Measurements from ENCODE around the gene ZBTB16.

The ZBTB16 gene

DNA sequence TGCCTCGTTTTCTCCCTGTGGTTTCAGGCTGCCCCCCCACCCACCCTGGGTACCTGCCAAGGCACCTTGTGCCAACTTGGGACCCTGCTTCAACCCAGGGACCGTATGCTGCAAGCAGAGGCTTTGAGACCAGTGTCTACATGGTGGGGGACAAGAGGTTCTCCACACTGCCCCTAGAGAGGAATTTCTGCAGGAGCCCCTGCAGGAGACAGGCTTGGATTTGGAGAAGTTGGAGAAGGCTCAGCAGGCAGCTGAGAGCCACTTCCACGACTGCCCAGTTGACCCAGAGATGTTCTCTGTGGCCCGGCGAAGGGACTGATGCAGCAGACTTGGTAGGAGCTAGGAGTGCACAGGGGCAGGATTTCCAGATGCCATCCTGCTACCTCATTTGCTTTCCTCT lies 216.6 kb downstream of the ZBTB16 start:
- TF ChIP-seq REST (IDR thresholded peaks at IDR 0.05; ENCODE audit: insufficient replicate concordance, low read depth) (no peak), SPI1 (IDR thresholded peaks at IDR 0.05; ENCODE audit: borderline replicate concordance, low read depth) (no peak), POLR2AphosphoS5 (IDR thresholded peaks at IDR 0.05; ENCODE audit: low read depth) (no peak), CTCF (IDR thresholded peaks at IDR 0.05; ENCODE audit: insufficient read depth, low read length) (no peak), GABPA (IDR thresholded peaks at IDR 0.05; ENCODE audit: low read depth) (no peak)

DNA sequence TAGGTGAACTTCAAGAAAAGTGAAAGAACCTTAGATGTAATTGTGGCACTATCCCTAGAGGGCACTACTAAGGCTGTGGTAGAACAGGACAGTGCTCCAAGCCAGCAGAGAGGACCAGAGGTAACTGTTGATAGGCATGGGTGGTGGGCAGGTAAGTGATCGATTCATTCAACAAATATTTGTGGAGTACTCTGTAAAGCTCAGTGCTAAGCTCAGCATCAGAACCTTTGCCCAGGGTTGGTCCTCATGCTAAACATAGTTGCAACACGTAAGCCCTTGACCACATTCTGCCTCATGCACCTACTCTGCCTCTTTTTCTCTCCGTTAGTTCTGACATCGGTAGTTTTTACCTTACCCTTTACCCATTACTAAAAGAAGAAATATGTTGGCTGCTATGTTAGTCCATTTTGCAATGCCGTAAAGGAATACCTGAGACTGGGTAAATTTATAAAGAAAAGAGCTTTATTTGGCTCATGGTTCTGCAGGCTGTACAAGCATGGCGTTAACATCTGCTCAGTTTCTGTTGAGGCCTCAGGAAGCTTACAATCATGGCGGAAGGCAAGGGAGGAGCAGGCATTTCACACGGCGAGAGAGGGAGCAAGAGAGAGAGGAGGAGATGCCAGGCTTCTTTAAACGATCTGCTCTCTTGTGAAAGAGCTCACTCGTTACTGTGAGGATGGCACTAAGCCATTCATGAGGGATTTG lies 218.3 kb downstream of the ZBTB16 start:
- peaks cover 11% of the 10 kb centered on the region for H3K27me3 ChIP-seq (ENCODE audit: insufficient read depth, poor library complexity, severe bottlenecking)
- no peak for TF ChIP-seq POLR2AphosphoS5 (IDR thresholded peaks at IDR 0.05; ENCODE audit: low read depth)
- TF ChIP-seq SPI1 (IDR thresholded peaks at IDR 0.05; ENCODE audit: borderline replicate concordance, low read depth): no peak
- no peak for TF ChIP-seq CTCF (IDR thresholded peaks at IDR 0.05; ENCODE audit: insufficient read depth, low read length)
- no peak for TF ChIP-seq REST (IDR thresholded peaks at IDR 0.05; ENCODE audit: insufficient replicate concordance, low read depth)
- TF ChIP-seq GABPA (IDR thresholded peaks at IDR 0.05; ENCODE audit: low read depth): no peak
- H3K4me3 ChIP-seq (replicated peaks; ENCODE audit: insufficient read depth, low read length): no peak overlapping the region
- DNase-seq (ENCODE audit: low read depth in 1 of 2, low spot score in 1 of 2): no peak
- no peak overlapping the region for H3K27ac ChIP-seq (replicated peaks)

More for the DNA sequence above, 216.6 kb downstream of the ZBTB16 start:
- Histone ChIP-seq H3K27ac (replicated peaks) (no peak overlapping the region), H3K27me3 (ENCODE audit: insufficient read depth, poor library complexity, severe bottlenecking) (peaks cover 19% of the 10 kb centered on the region), H3K4me3 (replicated peaks; ENCODE audit: insufficient read depth, low read length) (no peak overlapping the region)
- DNase-seq (ENCODE audit: low read depth in 1 of 2, low spot score in 1 of 2): no peak

DNA sequence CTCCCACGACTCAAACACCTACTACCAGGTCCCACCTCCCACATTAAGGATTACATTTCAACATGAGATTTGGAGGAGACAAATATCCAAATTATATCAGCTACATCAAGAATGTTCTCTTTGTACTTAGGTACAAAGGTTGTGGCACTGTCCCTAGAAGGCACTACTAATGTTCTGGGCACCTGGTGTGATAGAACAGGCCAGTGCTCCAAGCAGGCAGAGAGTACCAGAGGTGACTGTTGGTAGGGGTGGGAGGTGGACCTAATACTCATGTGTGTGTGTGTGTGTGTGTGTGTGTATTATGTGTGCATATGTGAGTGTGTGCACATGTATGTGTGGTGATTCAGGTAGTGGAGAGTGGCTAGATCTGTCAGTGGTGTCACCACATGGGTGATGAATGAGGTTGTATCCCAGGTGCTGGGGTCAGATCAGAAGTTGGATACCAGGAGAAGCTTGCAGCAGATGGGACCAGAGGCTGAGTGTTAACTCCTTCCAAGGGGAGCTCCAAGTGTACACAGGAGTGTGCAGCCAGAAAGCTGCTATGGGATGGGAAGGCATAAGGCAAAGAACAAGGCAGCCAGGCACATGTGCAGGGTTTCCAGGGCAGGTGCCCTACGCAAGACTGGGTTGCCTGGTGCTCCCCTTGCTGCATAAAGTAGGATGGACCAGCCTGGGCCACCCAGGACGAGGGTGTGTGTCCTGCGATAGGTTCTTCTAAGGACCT lies 219.0 kb downstream of the ZBTB16 start:
- TF ChIP-seq CTCF (IDR thresholded peaks at IDR 0.05; ENCODE audit: insufficient read depth, low read length): no peak
- no peak for TF ChIP-seq REST (IDR thresholded peaks at IDR 0.05; ENCODE audit: insufficient replicate concordance, low read depth)
- no peak for TF ChIP-seq SPI1 (IDR thresholded peaks at IDR 0.05; ENCODE audit: borderline replicate concordance, low read depth)
- TF ChIP-seq GABPA (IDR thresholded peaks at IDR 0.05; ENCODE audit: low read depth): no peak
- no peak for TF ChIP-seq POLR2AphosphoS5 (IDR thresholded peaks at IDR 0.05; ENCODE audit: low read depth)
- peaks cover 4% of the 10 kb centered on the region for H3K27me3 ChIP-seq (ENCODE audit: insufficient read depth, poor library complexity, severe bottlenecking)
- no peak for DNase-seq (ENCODE audit: low read depth in 1 of 2, low spot score in 1 of 2)
- no peak overlapping the region for H3K27ac ChIP-seq (replicated peaks)
- no peak overlapping the region for H3K4me3 ChIP-seq (replicated peaks; ENCODE audit: insufficient read depth, low read length)

Data from HL-60 (cell line).